Stimulated activated CD4-positive, alpha-beta T cell treated with anti-CD3 and anti-CD28 coated beads, Interleukin-12 subunit alpha, Interleukin-12 subunit beta, amount 100 ng/mL, for 48 hours (primary cell): ENCODE measurements around the gene UCKL1.
"Not testable (repeated sequence)": the region's sequence is repeated elsewhere in the genome, so short reads cannot be mapped to it uniquely, and the experiment has no call there.

Experiments used
- DNase-seq, 3 donors: peaks; one replicate each; pipeline ENCODE4 v3.0.0-alpha.2; 2020; ENCODE audit warnings: low read depth in 2 of 3, low spot score in 1 of 3

UCKL1 gene

GRCh38 chr20:63924241-63924640 is 32.0 kb downstream of the UCKL1 start:
- DNase-seq: no peak

DNA sequence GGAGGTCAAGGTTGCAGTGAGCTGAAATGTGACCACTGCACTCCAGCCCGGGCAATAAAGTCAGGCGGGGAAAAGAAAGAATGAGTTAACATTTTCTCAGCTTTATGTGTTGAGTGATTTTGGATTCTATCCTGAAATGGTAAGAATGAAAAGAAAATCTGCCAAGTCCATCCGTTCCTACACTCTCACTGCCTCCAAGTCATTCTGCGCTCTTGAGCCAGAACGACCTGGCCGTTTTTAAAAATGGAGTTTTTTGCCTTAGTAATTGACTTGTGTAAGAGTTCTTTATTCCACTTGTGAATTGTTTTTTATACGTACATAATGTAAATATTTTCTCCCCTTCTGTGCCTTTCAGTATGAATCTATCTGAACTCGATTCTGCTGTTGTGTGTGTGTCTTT is 32.6 kb downstream of the UCKL1 start:
- no peak for DNase-seq

GRCh38 chr20:63920226-63920625 is 36.0 kb downstream of the UCKL1 start:
- DNase-seq: no peak

GRCh38 chr20:63919130-63919529 is 37.1 kb downstream of the UCKL1 start:
- no peak for DNase-seq

DNA sequence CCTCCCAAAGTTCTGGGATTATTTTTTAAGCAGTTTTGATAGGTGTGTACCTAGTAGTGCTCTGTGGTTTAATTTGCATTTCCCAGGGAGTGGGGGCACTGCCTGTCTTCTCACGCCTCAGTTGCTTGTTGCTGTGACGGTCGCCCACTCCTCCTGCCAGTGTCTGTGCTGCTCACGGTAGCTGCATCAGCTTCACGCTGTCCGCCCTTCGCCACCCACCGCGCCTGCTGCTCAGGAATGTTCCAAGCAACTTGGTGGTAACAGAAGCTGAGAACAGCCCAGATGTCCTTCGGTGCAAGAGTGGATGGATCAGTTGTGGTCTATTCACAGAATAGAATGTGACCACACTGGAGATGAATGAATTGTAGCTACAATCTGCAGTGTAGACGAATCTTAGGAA is 38.4 kb downstream of the UCKL1 start:
- DNase-seq: no peak

DNA sequence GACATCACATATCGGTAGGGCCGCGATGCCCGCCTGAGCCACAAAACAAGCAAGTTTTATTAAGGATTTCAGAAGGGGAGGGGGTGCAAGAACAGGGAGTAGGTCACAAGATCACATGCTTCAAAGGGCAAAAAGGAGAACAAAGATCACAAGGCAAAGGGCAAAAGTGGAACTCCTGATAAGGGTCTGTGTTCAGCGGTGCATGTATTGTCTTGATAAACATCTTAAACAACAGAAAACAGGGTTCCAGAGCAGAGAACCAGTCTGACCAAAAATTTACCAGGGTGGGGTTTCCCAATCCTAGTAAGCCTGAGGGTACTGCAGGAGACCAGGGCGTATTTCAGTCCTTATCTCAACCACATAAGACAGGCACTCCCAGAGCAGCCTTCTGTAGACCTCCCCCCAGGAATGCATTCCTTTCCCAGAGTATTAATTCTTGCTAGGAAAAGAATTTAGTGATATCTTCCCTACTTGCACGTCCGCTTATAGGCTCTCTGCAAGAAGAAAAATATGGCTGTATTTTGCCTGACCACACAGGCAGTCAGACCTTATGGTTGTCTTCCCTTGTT is 39.8 kb downstream of the UCKL1 start:
- not testable (repeated sequence) for DNase-seq

GRCh38 chr20:63915471-63915870 is 40.7 kb downstream of the UCKL1 start:
- DNase-seq: no peak

DNA sequence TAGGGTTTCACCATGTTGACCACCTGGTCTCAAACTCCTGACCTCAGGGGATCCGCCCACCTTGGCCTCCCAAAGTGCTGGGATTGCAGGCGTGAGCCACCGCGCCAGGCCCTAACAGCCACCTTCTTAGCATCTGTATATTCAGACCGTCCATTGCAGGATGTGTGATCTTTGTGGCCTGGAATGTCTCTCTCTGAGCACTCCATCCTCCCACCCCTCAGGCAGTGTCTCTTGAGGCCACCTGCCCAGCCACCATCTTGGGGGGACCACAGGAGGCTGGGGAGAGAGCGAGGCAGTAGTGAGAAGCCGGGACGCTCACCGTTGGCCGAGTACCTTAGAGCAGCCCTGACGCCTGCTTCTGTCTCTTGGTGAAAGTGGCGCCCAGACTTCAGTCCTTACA is 42.4 kb downstream of the UCKL1 start:
- no peak for DNase-seq

DNA sequence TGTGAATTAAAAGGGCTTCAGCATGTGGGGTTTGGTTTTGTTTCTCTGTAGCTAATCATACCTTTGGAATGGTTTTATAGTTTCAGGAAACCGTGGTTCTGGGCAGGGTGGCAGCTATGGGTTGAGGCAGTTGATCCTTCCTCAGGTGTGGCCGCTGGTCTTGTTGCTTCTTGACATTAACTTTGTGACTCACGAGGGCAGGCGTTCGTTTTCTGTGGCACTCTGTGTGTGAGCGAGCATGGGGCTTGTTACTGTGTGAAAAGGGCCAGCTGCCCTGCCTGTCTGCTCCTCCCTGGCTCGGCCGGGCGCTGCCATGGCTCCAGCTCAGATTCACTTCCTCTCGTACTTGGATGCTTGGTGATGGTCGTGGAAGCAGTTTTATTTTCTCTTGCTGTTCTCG is 45.0 kb downstream of the UCKL1 start:
- no peak for DNase-seq

DNA sequence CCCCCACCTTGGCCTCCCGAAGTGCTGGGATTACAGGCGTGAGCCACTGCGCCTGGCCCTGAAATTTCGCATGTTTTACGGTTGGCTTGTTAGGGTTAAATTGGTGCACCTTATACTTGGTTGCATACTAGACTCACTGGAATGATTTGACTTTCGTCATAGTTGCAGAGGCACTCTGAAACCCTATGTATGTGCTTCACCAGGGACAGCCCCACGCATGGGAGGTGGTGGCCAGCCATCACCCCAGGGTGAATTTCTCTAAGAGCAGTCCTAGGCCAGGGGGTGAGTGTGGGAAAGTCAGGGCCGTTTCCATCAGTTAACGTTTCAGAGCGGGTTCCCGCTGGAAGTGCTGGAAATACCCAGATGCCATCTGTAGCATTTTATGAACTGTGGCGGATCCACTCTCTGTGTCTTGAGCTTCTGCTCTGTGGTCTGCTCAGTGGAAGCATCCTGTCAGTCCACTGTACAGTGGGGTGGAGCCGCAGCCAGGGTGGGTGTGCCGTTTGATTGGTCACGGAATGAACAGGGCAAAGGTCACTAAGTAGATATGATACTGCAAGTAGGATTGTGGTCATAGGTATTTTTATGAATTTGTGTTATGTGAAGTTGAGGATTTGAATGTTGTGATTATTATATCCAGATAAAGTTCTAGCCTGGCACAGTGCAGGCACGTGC is 48.1 kb downstream of the UCKL1 start:
- no peak for DNase-seq

GRCh38 chr20:63903796-63904561 is 52.2 kb downstream of the UCKL1 start:
- DNase-seq: no peak

DNA sequence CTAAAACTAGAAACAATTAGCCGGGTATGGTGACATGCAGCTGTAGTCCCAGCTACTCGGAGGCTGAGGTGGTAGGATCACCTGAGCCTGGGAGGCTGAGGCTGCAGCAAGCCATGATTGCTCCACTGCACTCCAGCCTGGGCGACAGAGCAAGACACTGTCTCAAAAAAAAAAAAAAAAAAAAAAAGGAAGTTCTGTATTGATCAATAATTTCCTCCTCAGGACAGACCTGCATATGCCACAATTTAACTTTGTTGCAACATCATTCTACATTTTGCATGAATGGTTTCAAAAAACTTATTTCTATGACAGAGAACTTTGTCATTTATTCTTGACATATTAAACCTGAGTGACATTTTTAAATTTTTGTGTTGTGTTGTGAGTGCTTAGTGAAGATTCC is 55.8 kb downstream of the UCKL1 start:
- DNase-seq: no peak

GRCh38 chr20:63898882-63899558 is 57.2 kb downstream of the UCKL1 start:
- no peak for DNase-seq

DNA sequence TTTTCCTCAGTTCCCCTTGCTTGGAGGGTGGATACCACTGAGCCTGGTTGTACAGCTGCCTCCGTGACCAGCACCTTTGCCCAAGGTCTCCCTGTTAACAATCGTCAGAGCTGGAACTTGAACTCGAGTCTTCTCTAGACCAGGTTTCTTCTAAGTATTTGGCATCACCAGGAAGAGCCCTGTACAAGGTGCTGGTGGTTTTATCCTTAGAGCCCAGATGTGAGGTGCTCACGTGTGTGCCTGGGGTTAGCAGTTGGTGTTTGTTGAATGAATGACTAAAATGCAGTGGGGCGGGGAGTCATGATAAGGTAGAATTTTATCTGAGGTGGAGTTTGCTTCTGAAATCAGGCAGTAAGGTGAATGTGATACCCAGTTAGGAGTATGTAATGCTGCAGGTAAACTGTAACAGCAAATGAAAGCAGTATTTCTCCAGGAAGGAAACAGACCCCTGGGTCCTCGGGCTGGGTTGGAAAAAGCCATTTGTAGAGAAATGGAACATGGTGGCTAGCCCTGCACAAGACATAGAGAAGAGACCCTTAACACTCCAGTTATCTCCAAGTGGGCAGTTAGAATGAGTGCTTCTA is 58.1 kb downstream of the UCKL1 start:
- no peak for DNase-seq

GRCh38 chr20:63896264-63897105 is 59.7 kb downstream of the UCKL1 start:
- peak in 1 of 3 donors; percentile 13 for DNase-seq

DNA sequence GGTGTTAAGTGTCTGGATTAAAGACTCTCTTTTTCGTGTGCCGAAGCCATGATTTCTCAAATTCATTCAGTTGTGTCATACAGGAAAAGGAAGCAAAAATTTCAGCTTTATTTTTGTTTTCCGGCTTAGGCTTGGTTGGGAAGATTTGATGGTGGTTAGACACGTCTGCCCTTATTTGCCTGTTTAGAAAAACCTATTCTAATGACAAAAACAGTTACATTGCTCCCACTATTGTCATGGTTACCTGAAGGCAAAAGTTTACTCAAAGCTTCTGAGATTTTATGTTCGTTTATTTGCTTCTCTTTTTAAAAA is 60.3 kb downstream of the UCKL1 start:
- no peak for DNase-seq

DNA sequence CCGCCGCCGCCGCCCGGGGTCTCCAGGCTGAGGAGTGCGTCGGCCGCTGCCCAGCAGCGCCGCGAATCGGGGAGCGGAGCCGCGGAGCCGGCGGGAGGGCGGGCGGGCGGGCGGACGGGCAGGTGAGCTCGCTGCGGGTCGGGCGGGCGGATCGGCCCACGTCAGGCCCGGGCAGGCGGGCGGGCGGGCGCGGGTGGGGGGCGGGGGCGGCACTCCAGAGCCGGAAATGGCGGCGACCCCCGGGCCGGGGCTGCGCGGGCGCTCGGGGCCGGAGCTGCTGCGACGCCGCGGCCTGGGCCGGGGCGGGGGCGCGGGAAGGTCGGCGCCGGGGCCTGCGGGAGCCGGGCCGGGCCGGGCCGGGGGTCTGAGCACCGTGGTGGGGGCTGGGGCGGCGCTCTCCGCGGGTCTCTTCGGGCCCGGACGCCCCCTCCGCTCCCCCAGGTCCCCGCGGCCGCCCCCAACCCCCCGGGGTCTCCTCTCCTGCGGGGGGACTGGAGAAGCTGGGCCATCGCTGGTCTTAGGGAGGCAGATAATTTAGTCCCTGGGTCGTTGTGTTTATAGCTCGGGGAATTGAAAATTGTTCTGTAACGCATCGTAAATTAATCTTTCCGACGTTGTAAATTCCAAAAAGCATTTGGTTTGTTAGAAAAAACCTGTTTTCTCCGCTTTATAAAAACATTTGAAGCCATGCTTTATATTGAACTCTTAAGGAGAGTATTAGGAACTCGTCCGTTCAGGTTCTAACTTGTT is 60.8 kb downstream of the UCKL1 start:
- no peak for DNase-seq

DNA sequence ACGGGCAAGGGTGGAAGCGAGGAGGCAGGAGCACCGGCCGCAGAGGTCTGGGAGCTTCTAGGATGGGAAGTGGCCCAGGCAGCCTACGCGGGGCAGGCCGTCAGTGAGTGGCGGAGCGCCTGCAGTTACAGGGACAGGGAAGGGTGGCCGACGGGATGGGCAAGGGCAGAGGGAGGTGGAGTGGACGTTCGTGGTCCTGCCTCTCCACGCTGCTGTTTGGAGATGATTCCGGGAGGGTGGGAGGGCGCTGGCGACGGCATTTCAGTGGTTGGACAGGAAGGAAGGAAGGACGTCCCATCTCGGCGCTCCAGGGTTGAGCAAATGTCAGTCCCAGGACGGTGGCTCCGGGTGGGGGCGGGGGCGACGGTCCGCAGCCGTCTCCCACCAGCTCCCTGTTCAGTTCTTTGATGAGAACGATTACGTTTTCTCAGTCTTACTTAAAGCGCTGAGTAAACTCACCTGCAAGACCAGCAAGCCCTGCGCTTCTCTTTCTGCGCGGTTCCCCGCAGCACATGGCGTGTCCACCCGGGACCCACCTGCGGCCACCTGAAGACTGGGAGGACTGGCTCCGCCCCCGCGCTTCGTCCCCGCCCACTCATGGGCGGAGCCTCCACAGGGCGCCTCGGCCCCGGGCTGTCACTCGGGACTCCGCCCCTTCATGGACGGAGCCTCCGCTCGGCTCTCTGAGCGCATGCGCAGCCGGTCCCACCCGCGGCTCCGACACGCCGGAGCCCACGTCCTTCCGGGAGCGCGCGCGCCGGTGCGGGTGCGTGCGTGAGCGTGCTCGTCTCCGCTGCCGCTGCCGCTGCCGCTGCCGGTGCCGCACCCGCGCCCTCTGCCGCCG is 61.6 kb downstream of the UCKL1 start, which contains the start of gene DNAJC5:
DNAJC5 (plus strand) TSS at position 769 of the 844 bp plus-strand sequence. CDS start 33,220 bp downstream, outside the sequence.
- DNase-seq: peak; percentile 90 to 94 (median 91)

GRCh38 chr20:63893999-63894357 is 62.2 kb downstream of the UCKL1 start:
- no peak for DNase-seq
